ENCODE results near the gene TRAF5.

GRCh38 chr1:211420845-211421454 lies 94.3 kb downstream of the TRAF5 start:
- TF ChIP-seq POLR2A (IDR thresholded peaks at IDR 0.05) = no peak
- no peak for TF ChIP-seq CTCF (IDR thresholded peaks at IDR 0.05)
